Measurements from ENCODE around the gene GABBR1.

DNA sequence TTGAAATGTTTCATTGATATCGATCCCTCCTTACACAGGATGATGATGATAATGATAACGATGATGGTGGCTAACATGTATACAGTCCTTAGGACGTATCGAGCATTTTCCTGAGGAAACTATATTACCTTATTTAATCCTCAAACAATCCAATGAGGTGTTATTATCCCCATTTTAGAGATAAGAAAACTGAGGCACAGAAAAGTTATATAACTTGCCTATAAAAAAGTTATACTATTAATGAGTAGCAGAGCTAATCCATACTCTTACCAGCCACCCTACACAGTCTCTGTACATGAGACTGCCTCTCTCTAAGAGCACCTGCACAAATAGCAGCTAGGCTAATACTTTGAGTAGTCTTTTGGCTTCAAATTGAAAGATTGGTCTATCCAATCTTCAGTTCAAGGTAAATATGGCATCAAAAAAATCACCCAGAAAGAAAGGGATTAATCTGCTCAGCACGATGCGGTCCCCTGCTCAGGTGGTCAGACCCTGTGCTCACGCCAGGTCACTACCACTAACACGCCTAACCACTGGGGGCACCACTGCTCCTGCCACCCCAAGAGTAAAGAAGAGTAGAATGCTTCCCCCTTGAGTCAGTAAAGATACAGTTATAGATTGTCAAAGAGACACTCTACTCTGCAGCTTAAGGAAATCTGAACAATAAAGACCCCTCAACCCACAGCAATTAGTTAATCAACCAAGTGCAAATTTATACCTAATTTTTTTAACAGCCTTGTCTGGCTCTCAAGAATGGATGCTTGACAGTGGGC lies 15.0 kb downstream of the GABBR1 start:
- TF ChIP-seq FOXA1 (IDR thresholded peaks at IDR 0.05) (no peak), YY1 (IDR thresholded peaks at IDR 0.05) (no peak), TAF1 (conservative IDR thresholded peaks at IDR 0.05) (no peak), RAD21 (IDR thresholded peaks at IDR 0.05) (no peak)
- TF ChIP-seq, protein P1, sequence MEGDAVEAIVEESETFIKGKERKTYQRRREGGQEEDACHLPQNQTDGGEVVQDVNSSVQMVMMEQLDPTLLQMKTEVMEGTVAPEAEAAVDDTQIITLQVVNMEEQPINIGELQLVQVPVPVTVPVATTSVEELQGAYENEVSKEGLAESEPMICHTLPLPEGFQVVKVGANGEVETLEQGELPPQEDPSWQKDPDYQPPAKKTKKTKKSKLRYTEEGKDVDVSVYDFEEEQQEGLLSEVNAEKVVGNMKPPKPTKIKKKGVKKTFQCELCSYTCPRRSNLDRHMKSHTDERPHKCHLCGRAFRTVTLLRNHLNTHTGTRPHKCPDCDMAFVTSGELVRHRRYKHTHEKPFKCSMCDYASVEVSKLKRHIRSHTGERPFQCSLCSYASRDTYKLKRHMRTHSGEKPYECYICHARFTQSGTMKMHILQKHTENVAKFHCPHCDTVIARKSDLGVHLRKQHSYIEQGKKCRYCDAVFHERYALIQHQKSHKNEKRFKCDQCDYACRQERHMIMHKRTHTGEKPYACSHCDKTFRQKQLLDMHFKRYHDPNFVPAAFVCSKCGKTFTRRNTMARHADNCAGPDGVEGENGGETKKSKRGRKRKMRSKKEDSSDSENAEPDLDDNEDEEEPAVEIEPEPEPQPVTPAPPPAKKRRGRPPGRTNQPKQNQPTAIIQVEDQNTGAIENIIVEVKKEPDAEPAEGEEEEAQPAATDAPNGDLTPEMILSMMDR (IDR thresholded peaks at IDR 0.05; ENCODE audit: low read depth, low read length, missing input control): no peak
- TF ChIP-seq, protein P2, sequence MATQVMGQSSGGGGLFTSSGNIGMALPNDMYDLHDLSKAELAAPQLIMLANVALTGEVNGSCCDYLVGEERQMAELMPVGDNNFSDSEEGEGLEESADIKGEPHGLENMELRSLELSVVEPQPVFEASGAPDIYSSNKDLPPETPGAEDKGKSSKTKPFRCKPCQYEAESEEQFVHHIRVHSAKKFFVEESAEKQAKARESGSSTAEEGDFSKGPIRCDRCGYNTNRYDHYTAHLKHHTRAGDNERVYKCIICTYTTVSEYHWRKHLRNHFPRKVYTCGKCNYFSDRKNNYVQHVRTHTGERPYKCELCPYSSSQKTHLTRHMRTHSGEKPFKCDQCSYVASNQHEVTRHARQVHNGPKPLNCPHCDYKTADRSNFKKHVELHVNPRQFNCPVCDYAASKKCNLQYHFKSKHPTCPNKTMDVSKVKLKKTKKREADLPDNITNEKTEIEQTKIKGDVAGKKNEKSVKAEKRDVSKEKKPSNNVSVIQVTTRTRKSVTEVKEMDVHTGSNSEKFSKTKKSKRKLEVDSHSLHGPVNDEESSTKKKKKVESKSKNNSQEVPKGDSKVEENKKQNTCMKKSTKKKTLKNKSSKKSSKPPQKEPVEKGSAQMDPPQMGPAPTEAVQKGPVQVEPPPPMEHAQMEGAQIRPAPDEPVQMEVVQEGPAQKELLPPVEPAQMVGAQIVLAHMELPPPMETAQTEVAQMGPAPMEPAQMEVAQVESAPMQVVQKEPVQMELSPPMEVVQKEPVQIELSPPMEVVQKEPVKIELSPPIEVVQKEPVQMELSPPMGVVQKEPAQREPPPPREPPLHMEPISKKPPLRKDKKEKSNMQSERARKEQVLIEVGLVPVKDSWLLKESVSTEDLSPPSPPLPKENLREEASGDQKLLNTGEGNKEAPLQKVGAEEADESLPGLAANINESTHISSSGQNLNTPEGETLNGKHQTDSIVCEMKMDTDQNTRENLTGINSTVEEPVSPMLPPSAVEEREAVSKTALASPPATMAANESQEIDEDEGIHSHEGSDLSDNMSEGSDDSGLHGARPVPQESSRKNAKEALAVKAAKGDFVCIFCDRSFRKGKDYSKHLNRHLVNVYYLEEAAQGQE (IDR thresholded peaks at IDR 0.05): no peak
- TF ChIP-seq, protein P3, sequence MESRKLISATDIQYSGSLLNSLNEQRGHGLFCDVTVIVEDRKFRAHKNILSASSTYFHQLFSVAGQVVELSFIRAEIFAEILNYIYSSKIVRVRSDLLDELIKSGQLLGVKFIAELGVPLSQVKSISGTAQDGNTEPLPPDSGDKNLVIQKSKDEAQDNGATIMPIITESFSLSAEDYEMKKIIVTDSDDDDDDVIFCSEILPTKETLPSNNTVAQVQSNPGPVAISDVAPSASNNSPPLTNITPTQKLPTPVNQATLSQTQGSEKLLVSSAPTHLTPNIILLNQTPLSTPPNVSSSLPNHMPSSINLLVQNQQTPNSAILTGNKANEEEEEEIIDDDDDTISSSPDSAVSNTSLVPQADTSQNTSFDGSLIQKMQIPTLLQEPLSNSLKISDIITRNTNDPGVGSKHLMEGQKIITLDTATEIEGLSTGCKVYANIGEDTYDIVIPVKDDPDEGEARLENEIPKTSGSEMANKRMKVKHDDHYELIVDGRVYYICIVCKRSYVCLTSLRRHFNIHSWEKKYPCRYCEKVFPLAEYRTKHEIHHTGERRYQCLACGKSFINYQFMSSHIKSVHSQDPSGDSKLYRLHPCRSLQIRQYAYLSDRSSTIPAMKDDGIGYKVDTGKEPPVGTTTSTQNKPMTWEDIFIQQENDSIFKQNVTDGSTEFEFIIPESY (IDR thresholded peaks at IDR 0.05): no peak
- TF ChIP-seq, protein P4, sequence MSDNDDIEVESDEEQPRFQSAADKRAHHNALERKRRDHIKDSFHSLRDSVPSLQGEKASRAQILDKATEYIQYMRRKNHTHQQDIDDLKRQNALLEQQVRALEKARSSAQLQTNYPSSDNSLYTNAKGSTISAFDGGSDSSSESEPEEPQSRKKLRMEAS (IDR thresholded peaks at IDR 0.05): no peak
